Right lung (tissue), 10 donors: ENCODE results near the gene FBXO3. TPM values are rescaled to one million over a fixed set of nuclear protein-coding genes. Genes with fewer than 3 reads are reported as not detected.
"Not testable (repeated sequence)": the region's sequence is repeated elsewhere in the genome, so short reads cannot be mapped to it uniquely, and the experiment has no call there.

ENCODE experiments used
- DNase-seq, 2 donors: peaks; one replicate each; pipeline ENCODE4 v3.0.0-alpha.2; 2013
- long read RNA-seq, 8 donors: transcript quantifications; one replicate each; lab custom pipeline, GENCODE V29; 2026
- polyA plus RNA-seq, 5 donors: library from polyadenylated mRNA; unstranded; fragments of 120-200 nt; gene quantifications; one replicate each; pipeline versions ENCODE4 v1.2.1 to v1.2.3, GENCODE V29; 2013; ENCODE audit warnings: inconsistent platforms in 1 of 5, low replicate concordance in 1 of 5; ENCODE audit not compliant: insufficient read length in 5 of 5, insufficient read depth in 1 of 5

Gene FBXO3
- polyA plus RNA-seq: 10 to 100 TPM; 38.1 to 57.3 (median 55.9) TPM
- long read RNA-seq, donor 1, full-length matches to known transcripts: 12 of 12 reads
- long read RNA-seq, donor 1, partial matches to known transcripts: 0 of 12 reads
- long read RNA-seq, donor 1, other reads (novel, unspliced or antisense): 0 of 12 reads
- long read RNA-seq, donor 2, partial matches to known transcripts: 0 of 6 reads
- long read RNA-seq, donor 2, other reads (novel, unspliced or antisense): 0 of 6 reads
- long read RNA-seq, donor 3, full-length matches to known transcripts: 6 of 6 reads
- long read RNA-seq, donor 3, partial matches to known transcripts: 0 of 6 reads
- long read RNA-seq, donor 3, other reads (novel, unspliced or antisense): 0 of 6 reads
- long read RNA-seq, donor 4, partial matches to known transcripts: 0 of 2 reads
- long read RNA-seq, donor 4, other reads (novel, unspliced or antisense): 0 of 2 reads
- long read RNA-seq, donor 5, transcript FBXO3-201 (11 exons, 2,397 nt): major isoform, 7 of 8 reads
- long read RNA-seq, donor 5, partial matches to known transcripts: 0 of 8 reads
- long read RNA-seq, donor 5, other reads (novel, unspliced or antisense): 0 of 8 reads
- long read RNA-seq, donor 6, full-length matches to known transcripts: 14 of 14 reads
- long read RNA-seq, donor 6, partial matches to known transcripts: 0 of 14 reads
- long read RNA-seq, donor 6, other reads (novel, unspliced or antisense): 0 of 14 reads
- long read RNA-seq, donor 7, partial matches to known transcripts: 0 of 4 reads
- long read RNA-seq, donor 7, other reads (novel, unspliced or antisense): 0 of 4 reads
- long read RNA-seq, donor 8, partial matches to known transcripts: 0 of 3 reads
- long read RNA-seq, donor 8, other reads (novel, unspliced or antisense): 0 of 3 reads

- peak; percentile 84 to 85 for DNase-seq
Observed at GRCh38 chr11:33773987-33774735, at the start of gene FBXO3. TSS of gene FBXO3 (minus strand) at chr11:33774520. CDS start at chr11:33774497, 23 bp downstream.

- not testable (repeated sequence) for DNase-seq
Observed at GRCh38 chr11:33822981-33823380, 48.7 kb upstream of the FBXO3 start.

GRCh38 chr11:33819278-33820035, 45.1 kb upstream of the FBXO3 start:
- no peak for DNase-seq

GRCh38 chr11:33808228-33808828, 34.0 kb upstream of the FBXO3 start:
- DNase-seq: peak; percentile 66 to 82

- DNase-seq: no peak
Observed at GRCh38 chr11:33804471-33804870, 30.2 kb upstream of the FBXO3 start.

GRCh38 chr11:33802194-33802950, 28.1 kb upstream of the FBXO3 start:
- peak; percentile 54 to 65 for DNase-seq

- DNase-seq: no peak
Observed at GRCh38 chr11:33801821-33802193, 27.5 kb upstream of the FBXO3 start.

- DNase-seq: no peak
Observed at GRCh38 chr11:33797879-33798278, 23.6 kb upstream of the FBXO3 start.

- no peak for DNase-seq
Observed at GRCh38 chr11:33790040-33790439, 15.7 kb upstream of the FBXO3 start.

GRCh38 chr11:33788095-33788494, 13.8 kb upstream of the FBXO3 start:
- not testable (repeated sequence) for DNase-seq

GRCh38 chr11:33787076-33787475, 12.8 kb upstream of the FBXO3 start:
- no peak for DNase-seq

- DNase-seq: no peak
Observed at GRCh38 chr11:33785609-33786008, 11.3 kb upstream of the FBXO3 start.

GRCh38 chr11:33779849-33780528, 5.7 kb upstream of the FBXO3 start:
- DNase-seq: no peak

GRCh38 chr11:33778675-33779074, 4.4 kb upstream of the FBXO3 start:
- peak in 1 of 2 donors; percentile 65 for DNase-seq

- DNase-seq: no peak
Observed at GRCh38 chr11:33777906-33778305, 3.6 kb upstream of the FBXO3 start.

- no peak for DNase-seq
Observed at GRCh38 chr11:33775832-33776470, 1.6 kb upstream of the FBXO3 start.

GRCh38 chr11:33775467-33775807, 1.1 kb upstream of the FBXO3 start:
- DNase-seq: no peak

GRCh38 chr11:33774736-33775466, 581 bp upstream of the FBXO3 start:
- DNase-seq: peak in 1 of 2 donors; percentile 4
